K562 (cell line): ENCODE data around the gene HARS2. TPM values are rescaled to one million over a fixed set of nuclear protein-coding genes. Genes with fewer than 3 reads are reported as not detected.
A peak's percentile ranks its signal among the peaks of the same experiment; 100 is the strongest.

Experiments used
- CBX8 ChIP-seq: fragments of 200-600 bp; sonication (generic); IDR thresholded peaks from 2 replicates; pipeline ENCODE4 v1.6.1; 2012; ENCODE audit warnings: borderline replicate concordance, mixed run types, low read depth, mild to moderate bottlenecking, moderate library complexity, mixed read lengths, low read length, control low read depth, inconsistent platforms; ENCODE audit not compliant: poor library complexity, severe bottlenecking; ENCODE audit errors: extremely low read depth
- CHCHD3 ChIP-seq: fragments of 250-450 bp; sonication (Bioruptor Pico); IDR thresholded peaks from 2 replicates; pipeline ENCODE4 v2.1.2; 2022; ENCODE audit warnings: mild to moderate bottlenecking
- DMBX1 ChIP-seq: fragments of 250-450 bp; sonication (Bioruptor Pico); IDR thresholded peaks from 2 replicates; pipeline ENCODE4 v1.8.0; 2022; ENCODE audit warnings: inconsistent platforms, mild to moderate bottlenecking, moderate library complexity, borderline replicate concordance
- HDAC3 ChIP-seq: fragments of 450-650 bp; IDR thresholded peaks from 2 replicates; pipeline ENCODE4 v1.6.1; 2018; ENCODE audit warnings: borderline replicate concordance, mild to moderate bottlenecking, moderate library complexity; ENCODE audit not compliant: partially characterized antibody
- HDAC6 ChIP-seq: IDR thresholded peaks from 2 replicates; pipeline ENCODE4 v1.6.1; 2012; ENCODE audit warnings: low read depth, mild to moderate bottlenecking, control low read depth, inconsistent platforms, low read length, moderate library complexity
- MXI1 ChIP-seq: IDR thresholded peaks from 2 replicates; pipeline ENCODE4 v1.6.1; 2011; ENCODE audit warnings: low read depth, mild to moderate bottlenecking, improper control_type of control experiment, low read length
- NCOA1 ChIP-seq: fragments of 450-650 bp; IDR thresholded peaks from 2 replicates; pipeline ENCODE4 v1.6.1; 2016; ENCODE audit warnings: low read depth
- TAF15 ChIP-seq: fragments of 200-400 bp; formaldehyde crosslinking; IDR thresholded peaks from 2 replicates; pipeline ENCODE4 v1.6.1; 2017; ENCODE audit warnings: mild to moderate bottlenecking, low read depth, low read length, moderate library complexity
- ZNF695 ChIP-seq: fragments of 450-650 bp; formaldehyde crosslinking; IDR thresholded peaks from 2 replicates; pipeline ENCODE4 v1.4.0; 2020; ENCODE audit warnings: mild to moderate bottlenecking, moderate library complexity
- ZSCAN32 ChIP-seq: fragments of 450-650 bp; formaldehyde crosslinking; IDR thresholded peaks from 2 replicates; pipeline ENCODE4 v1.4.0; 2020; ENCODE audit warnings: mild to moderate bottlenecking, moderate library complexity
- polyA plus RNA-seq, 8 experiments: library from polyadenylated mRNA; depleted of rRNA in 4 of 8; stranded (reverse) in 5 of 8; unstranded in 3 of 8; fragments of >200 nt; fragmentation: Nextera tagmentation in 2 of 8; fragmentation: Illumina TruSeq in 1 of 8; extraction: Ambion mirVana in 2 of 8; extraction: Trizol in 1 of 8; gene quantifications; 2 replicates each; pipeline versions ENCODE4 v1.2.1 to v1.2.3, GENCODE V29; 2011 to 2014; ENCODE audit warnings: inconsistent platforms in 1 of 8, missing spikeins in 1 of 8
- total RNA-seq, 7 experiments: library from RNA; depleted of rRNA in 6 of 7; stranded (reverse); fragments of >200 nt in 6 of 7; fragmentation: Illumina TruSeq in 2 of 7; extraction: Trizol in 2 of 7; gene quantifications; 2 replicates each; pipeline versions ENCODE4 v1.2.1 to v1.2.3, GENCODE V29; 2011 to 2021; ENCODE audit warnings: low replicate concordance in 1 of 7
- TF ChIP-seq, protein P1 (sequence below): fragments of 450-650 bp; IDR thresholded peaks from one replicate; pipeline ENCODE4 v1.6.1; 2018; ENCODE audit warnings: mild to moderate bottlenecking, moderate library complexity; ENCODE audit not compliant: partially characterized antibody
- TF ChIP-seq, protein P2 (sequence below): fragments of 250-450 bp; sonication (Bioruptor Pico); IDR thresholded peaks from 2 replicates; pipeline ENCODE4 v1.5.0; 2020; ENCODE audit warnings: mild to moderate bottlenecking

HARS2 gene
- total and polyA plus RNA-seq, 9 of the 15 experiments (the other 6 are each of a cell fraction or from before 2014, with no cell fraction given): 8.5 to 41.6 (median 27.1) TPM

DNA sequence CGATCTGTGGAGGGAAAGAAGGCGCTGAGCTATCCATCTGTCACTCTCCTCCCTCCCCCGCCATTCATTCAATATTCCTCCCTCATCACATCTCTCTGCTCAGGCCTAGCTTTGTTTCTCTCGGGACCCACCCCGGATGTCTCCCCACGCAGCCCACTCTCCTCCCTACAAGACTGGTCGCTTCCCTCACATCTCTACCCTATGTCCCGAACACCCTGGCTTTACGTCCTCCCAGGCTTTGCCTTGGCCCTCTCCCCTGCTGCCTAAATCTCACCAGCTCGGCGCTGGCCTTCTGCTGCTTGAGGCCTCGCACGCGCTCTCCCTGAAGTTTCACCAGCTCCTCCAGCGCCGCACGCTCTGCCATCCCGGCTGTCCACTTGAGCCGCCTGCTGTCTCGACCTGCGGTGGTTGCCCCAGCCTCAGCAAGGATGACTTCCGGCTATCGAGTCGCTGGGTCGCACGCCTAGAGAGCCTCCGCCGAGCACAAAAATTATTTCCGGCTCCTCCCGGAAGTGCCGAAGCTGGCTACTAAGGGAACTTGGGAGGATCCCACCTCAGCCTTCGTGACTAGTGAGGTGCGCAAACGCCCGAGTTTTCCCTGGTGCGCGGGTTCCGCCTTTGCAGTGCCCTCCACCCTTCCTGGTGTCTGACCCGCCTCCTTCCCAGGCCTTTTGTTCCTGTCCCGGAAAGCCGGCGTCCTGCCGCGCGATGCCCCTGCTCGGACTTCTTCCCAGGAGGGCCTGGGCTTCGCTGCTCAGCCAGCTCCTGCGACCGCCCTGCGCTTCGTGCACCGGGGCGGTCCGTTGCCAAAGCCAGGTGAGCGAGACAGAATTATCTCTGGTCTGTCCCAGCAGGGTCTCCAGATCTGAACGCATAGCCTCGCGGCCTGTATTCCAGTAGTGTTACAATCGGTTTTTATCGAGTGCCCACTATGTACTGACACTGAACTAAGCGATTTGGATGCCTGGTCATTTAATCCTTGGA, at the start of gene HARS2, which contains the start of gene HARS1 (continued):
- TF ChIP-seq ZSCAN32 (CRISPR knock-in tag) (no peak), CHCHD3 (CRISPR knock-in tag) (no peak), NCOA1 (no peak; the same call in 1 of the 2 replicates), TAF15 (no peak), CBX8 (no peak), HDAC6 (no peak), MXI1 (peak; percentile 55; the same call in 1 of the 2 replicates), HDAC3 (no peak), ZNF695 (0 out of 2 replicates have a peak, but pooled peaks have one; percentile 7), DMBX1 (CRISPR knock-in tag) (no peak)
- TF ChIP-seq, protein P1, sequence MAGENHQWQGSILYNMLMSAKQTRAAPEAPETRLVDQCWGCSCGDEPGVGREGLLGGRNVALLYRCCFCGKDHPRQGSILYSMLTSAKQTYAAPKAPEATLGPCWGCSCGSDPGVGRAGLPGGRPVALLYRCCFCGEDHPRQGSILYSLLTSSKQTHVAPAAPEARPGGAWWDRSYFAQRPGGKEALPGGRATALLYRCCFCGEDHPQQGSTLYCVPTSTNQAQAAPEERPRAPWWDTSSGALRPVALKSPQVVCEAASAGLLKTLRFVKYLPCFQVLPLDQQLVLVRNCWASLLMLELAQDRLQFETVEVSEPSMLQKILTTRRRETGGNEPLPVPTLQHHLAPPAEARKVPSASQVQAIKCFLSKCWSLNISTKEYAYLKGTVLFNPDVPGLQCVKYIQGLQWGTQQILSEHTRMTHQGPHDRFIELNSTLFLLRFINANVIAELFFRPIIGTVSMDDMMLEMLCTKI: no peak
- TF ChIP-seq, protein P2, sequence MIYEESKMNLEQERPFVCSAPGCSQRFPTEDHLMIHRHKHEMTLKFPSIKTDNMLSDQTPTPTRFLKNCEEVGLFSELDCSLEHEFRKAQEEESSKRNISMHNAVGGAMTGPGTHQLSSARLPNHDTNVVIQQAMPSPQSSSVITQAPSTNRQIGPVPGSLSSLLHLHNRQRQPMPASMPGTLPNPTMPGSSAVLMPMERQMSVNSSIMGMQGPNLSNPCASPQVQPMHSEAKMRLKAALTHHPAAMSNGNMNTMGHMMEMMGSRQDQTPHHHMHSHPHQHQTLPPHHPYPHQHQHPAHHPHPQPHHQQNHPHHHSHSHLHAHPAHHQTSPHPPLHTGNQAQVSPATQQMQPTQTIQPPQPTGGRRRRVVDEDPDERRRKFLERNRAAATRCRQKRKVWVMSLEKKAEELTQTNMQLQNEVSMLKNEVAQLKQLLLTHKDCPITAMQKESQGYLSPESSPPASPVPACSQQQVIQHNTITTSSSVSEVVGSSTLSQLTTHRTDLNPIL (CRISPR knock-in tag): no peak
